NOMO-1 treated with dmso at 0.1 percent for 144 hours (cell line): Measurements from ENCODE around the gene DOHH.
"Not testable (repeated sequence)": the region's sequence is repeated elsewhere in the genome, so short reads cannot be mapped to it uniquely, and the experiment has no call there.

Experiments
- DNase-seq: peaks from one replicate; lab custom pipeline; 2025; ENCODE audit not compliant: unreplicated experiment; lab: John Stamatoyannopoulos, UW

DOHH gene

DNA sequence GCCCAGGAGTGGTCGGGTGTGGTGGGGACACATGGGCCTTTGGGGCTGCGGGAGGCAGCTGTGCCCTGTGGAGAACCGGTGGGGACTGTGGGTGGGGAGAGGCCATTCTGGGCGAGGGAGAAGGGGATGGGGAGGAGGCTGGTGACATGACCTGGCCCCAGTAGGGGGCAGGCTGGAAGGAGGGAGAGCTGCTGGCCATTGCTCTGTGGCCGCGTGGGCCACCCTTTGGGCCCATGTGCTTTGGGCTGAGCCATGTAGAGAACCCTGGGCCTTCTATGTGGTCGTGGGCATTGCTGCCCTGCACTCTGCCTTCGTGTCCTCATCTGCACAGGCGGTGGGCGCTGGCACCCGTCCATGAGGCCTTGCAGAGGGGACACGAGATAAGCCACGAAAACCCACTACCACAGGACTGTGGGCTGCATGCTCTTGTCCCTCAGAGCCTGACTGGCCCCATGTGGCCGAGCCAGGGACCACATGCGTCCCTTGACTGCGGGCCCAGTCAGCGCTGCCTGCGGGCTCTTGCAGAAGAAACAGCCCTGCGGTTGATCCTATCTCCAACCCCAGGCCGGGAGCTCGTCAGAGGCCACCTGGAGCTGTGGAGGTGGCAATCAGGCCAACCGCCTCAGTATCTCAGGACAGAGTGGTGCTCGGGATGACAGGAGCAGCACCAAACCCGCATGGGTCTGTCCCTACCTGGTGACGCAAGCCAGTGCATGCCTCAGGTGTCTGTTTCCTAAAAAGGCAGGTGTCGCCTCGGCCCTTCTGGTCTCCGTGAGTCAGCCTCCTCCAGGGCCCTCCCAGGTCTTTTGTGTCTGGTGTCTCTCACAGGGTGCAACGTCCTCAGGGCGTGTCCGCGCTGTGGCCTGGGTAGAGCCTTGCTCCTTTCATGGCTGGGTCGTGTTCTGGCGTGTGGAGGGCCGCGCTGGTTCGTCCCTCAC, 20.0 kb upstream of the DOHH start:
- DNase-seq, result no peak

DNA sequence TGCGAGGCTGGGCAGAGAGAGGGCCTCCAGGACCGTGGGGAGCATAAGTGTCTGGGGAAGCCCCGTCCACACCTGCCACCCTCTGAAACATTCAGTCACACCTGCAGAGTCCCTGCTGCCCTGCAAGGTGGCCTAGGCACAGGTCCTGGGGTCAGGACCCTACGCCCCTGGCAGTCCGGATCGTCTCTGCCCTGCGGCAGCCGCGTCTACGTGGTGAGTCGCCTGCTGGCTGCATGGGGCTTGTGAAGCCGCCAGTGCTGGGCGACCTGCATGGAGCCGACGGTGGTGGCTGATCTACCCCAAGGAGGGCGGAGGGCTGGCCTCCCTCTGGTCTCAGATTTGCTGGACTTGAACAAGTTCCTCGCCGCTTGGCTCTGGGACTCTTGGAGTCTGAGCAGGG, 18.7 kb upstream of the DOHH start:
- DNase-seq, result no peak

DNA sequence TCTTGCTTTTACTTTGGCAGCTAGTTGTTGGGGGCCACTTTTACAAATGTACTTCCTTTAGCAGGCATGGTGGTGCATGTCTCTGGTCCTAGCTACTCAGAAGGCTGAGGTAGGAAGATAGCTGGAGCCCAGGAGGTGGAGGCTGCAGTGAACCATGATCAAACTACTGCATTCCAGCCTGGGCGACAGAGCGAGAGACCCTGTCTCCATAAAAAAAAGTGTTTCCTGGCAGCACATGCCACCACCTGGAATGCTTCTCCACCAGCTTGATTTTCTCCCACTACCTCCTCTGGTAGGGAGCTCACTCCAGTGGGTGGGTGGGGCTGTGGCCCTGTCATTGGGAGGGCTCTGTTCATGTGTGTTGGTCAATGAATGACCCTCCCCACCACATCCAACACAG, 18.2 kb upstream of the DOHH start:
- no peak for DNase-seq

DNA sequence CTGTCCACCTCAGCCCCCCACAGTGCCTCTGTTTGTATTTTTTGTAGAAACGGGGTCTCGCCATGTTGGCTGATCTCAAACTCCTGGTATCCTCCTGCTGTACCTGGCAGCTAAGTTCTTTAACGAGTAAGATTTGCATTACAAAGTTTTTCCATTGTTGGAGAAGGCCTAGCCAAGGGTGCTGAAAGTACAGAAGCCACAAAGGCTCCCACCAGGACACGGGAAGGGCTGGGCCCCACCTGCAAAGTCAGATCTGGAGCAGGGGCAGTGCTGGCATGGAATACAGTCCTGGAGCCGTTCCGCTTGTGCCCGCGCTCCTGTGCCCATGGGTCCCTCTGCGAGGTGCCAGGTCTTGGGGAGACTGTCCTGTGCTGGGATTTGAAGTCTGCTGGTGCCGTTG, 17.8 kb upstream of the DOHH start:
- no peak for DNase-seq

DNA sequence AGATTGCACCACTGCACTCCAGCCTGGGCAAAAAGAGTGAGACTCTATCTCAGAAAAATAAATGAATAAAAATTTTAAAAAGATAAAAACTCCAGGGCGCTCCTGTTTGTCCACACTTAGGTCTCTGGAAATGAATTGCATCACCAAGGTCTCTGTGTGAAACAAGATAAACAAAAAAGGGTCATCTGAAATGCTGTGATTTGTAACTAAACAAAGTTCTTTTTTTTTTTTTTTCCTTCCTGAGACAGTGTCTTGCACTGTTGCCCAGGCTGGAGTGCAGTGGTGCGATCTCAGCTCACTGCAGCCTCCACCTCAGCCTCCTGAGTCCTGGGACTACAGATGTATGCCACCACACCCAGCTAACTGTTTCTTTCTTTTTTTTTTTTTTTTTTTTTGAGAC, 17.2 kb upstream of the DOHH start:
- no peak for DNase-seq

DNA sequence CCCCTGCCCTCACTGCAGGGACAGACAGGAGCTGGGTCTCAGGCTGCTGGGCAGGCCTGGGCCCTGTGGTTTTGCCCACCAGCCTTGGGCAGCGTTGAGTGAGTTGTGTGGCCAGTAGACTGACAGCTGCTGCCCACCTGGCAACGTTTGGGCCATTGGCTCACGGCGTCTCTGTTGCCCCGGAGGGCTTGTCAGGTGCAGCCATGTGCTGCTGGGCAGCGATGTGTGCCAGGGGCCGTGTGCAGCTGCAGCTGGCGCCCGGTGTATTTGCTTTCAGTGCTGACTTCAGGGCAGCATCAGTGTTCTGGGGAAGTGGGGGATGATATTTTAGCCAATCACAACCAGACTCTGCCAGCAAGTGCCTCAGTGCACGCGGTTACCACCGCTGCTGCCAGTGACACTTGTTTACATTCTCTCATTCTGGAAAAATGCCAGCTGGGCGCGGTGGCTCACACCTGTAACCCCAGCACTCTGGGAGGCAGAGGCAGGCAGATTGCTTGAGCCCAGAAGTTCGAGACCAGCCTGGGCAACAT, 16.3 kb upstream of the DOHH start:
- DNase-seq, result no peak

DNA sequence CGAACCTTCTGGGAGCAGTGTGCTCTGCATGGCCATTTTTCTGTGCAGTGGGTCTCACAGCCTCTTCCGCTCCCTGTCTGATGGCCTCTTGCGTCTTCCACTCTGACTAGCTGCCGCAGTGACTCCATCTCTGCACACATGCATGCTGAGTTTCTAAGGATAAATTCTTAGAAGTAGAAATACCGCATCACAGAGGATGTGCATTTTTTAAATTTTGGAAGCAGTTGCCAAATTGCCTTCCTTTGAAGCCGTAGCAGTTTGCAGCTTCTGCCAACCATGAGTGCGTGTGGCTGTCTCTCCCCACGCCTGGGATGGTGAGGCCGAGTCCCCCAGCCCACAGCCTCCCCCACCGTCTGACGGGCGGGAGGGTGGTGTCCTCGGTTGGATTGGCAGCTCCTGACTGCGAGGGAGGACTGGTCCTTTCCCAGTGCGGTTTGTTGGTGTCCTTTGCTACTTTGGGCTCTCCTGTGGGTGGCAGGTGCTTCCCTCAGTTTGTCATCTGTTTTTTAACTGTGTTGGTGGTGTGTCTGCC, 15.5 kb upstream of the DOHH start:
- no peak for DNase-seq

DNA sequence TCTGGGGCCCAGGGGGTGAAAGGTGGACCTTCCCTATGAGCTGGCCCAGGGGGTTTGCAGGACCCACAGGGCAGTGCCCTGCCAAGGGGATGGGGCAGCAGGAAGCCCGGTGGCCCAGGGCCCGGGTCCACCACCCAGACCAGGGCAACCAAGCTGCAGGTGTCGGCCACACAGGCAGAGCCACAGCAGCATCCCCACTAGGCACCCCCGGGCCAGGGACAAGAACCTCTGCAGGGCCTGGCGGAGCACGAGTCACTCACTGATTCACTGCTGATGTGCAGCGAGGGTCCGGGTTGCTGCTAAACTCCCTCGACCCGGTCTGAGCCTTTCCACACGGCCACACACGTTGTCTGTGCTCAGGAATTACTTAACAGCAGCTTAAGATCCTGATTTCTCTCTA, 14.5 kb upstream of the DOHH start:
- no peak for DNase-seq

DNA sequence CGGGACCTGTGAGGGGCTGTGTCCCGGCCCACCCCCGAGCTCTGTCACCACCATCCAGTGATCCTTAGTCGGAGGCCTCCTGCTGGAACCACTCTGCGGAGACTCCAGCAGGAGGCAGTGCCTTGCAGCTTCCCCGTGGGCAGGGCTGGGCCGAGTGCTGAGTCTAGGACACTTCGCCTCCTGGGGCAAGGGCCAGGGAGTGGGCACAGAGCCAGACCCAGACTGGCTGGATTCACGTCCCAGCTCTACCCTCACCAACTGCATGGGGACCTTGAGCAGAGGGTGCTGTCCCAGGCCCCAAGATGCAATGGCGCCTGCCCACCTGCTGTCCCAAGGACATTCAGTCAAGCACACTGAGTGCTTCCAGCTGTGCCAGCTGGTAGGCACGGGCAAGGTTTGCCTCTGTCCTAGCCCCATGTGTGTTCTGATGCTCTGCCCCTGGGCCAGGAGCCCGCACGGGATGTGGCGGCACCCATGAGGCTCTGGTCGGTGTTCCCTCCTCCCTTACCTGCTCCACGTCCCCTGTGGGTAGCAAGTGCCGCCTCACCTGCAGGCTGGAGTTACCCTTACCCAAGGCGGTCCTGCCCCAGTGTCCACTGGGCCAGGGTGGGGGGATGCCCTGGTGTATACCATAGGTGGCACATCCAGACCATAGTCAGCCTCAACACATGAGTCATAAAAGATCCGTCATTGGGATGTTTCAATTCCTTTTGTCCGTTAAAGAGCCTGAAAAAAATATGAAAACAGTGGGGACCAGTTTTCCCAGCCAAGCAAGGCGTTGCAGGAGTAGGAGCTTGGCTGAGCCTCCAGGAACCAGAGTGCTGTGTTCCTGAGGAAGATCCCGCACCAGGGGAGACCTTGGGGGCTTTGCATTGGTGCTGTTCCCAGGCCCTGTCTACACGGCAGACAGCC, 13.0 kb upstream of the DOHH start:
- DNase-seq, result no peak

DNA sequence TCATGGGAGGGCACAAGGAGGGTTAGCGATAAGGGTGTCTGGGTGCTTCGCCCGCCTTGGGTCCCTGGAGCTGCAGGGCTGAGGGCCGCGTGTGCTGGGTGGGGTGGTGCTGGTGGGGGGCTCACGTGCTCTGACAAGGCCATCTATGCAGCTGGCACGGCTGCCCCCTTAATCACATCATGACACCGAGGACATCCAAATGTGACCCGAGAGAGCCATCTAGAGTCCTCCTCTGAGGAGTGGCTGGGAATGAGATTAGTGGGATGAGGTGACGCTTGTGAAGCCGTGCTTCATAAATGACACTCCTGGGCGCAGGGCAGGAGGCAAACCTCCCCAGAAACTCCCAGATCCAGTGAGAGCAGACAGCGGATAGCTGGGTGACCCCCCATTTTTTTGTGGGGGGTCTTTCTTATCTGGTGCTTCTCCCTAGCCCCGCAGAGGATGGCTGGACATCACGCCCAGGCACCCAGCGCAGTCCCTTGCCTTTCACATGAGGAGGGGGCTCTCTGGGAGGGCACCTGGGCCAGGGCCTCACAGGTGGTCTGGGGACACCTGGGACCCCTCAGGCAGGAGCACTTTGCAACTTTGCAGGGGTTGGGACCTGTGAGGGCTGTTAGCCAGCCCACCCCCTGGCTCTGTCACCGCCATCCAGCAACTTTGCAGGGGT, 12.2 kb upstream of the DOHH start:
- no peak for DNase-seq

DNA sequence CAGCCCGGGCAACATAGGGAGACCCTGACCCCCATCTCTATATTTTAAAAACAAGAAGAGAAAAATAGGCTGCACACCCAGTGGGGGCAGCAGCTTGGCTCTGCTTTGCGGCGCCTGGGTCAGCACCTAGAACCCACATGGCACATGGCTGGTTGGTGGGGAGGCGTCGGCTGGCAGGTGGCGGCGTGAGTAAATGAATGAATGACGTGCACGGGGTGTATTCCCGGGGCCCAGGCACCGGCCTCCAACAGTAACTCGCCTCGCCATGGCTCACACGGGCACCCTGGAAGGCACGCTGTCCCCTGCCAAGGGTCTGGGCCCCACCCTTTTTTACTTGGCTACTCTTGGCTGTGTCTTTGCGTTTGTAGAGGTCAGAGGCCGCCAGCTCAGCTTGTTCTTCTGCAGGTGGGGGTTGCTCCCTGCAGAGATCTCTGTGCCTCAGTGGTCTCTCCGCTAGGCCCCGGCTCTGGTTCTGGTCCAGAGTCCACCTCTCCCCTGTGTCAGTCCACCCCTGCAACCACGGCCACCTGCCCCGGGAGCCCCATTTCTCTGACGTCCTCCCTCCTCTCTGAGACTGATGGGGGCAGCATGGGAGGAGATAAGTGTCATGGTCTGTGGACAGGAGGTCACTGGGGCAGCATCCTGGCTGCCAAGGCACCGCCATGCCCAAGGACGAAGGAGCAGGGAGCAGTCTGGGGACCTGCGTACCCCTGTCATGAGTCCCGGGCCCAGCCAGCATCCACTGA, 11.2 kb upstream of the DOHH start:
- no peak for DNase-seq

DNA sequence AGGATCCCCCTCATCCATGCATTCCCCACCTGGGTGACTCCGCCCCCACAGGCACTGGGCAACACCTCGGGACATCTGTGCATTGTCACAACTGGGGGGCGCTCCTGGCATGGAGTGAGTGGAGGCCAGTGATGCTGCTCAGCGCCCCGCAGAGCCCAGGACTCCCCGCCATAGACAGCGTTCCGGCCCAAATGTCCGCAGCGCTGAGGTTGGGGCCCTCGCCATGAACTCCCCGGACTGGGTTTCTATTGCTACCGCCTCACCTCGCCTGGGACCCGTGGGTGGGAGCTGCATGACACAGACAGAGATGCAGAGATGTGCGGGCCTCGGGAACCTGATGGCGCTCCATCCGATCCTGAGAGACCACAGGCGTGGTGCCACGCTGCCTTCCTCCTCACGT, 10.3 kb upstream of the DOHH start:
- DNase-seq, result no peak

DNA sequence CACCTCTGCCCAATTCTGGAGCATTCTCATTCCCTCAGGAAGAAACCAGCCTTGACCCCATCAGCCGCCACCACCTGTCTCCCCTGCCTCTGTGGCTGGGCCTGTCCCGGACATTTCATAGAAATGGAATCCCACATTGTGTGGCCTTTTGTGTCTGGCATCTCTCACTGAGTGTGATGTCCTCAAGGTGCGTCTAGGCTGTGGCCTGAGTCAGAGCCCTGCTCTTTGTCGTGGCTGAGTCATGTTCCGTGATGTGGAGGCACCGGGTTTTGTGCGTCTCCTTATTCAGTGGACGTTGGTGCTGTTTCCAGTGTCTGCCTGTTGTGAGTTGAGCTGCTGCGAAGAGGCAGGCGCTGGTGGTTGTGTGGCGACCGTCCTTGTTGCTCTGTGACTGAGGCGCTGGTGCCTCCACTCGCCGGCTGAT, 9.1 kb upstream of the DOHH start:
- no peak for DNase-seq

DNA sequence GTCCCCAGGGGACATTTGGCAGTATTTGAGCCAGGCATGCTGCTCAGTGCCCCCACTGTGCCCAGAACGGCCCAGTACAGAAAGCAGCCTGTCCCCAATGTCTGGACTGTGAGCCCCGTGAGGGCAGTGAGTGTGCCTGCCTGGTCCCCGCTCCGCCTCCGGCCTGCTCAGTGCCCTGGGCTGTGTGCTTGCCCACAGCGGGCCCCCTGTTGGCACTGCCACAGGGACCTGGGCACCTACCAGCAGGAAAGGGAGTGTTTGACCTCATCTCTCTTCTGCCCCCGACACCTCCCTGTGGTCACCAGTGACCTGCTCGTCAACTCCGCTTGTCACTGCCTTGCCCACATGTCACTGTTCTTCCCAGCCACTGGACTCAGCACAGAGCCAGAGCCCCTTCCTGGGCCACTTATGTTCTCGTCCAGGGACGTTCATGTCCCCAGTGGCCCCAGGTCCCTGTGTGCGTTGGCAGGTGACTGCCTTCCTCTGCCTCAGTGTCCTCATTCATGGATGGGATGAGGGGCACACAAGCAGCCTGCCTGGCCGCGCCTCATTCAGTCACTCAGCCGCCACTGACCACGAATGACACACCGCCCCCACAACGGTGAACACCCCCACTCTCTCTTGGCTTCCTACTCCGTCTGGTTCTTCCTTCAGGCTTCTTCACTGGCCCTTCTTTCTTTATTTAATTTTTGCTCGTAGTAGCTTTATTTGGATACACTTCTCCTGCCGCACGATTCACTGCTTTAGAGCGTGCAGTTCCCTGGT, 8.5 kb upstream of the DOHH start:
- no peak for DNase-seq

DNA sequence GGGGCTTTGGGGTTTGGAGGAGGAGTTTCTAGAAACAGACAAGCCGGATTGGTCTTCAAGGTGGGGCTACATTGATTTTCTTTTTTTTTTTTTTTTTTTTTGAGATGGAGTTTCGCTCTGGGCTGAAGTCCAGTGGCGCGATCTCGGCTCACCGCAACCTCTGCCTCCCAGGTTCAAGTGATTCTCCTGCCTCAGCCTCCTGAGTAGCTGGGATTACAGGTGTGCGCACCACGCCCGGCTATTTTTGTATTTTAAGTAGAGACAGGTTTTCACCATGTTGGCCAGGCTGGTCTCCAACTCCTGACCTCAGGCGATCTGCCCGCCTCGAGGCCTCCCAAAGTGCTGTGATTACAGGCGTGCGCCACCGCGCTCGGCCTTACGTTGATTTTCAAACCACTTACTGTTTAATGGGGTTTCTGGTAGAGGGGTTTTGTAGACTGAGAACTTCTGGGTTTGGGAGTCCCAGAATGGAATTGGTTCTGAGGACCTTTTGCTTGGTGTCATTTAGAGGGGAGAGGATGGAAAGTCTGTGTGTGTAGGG, 7.7 kb upstream of the DOHH start:
- DNase-seq, result not testable (repeated sequence)

DNA sequence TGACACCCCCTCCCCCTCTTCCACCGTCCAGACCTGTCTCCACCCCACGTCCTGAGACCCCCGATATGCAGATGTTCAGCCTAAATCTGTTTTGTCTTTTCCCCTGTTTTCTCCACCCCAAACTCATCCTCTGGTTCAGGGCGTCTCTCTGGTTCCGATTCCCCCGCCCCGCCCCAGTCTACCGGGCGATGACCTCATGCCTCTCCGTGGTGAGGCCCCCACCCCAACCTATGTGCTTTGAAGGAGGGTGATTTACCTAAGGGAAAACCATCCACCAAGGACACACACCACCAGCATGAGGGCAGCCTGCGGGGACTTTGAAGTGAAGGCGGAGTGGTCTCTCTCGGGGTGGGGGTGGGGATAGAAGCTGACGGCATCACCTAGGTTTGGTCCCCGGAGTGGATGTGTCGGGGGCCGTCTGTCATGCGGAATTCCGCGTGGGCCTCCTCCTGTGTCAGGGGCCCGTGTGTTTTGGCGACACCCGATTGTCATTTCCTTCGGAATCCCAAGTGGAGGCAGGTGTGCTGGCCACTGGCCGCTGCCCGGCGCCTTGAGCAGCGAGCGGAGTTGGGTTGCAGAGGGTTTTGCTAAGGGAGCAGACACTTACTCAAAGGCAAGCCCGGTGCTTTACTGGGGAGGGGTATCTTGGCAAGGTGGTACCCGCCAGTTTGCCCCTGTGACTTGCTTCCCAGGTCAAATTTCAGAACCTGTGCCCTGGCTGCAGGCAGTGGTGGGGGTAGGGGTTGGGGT, 7.1 kb upstream of the DOHH start:
- DNase-seq, result no peak

DNA sequence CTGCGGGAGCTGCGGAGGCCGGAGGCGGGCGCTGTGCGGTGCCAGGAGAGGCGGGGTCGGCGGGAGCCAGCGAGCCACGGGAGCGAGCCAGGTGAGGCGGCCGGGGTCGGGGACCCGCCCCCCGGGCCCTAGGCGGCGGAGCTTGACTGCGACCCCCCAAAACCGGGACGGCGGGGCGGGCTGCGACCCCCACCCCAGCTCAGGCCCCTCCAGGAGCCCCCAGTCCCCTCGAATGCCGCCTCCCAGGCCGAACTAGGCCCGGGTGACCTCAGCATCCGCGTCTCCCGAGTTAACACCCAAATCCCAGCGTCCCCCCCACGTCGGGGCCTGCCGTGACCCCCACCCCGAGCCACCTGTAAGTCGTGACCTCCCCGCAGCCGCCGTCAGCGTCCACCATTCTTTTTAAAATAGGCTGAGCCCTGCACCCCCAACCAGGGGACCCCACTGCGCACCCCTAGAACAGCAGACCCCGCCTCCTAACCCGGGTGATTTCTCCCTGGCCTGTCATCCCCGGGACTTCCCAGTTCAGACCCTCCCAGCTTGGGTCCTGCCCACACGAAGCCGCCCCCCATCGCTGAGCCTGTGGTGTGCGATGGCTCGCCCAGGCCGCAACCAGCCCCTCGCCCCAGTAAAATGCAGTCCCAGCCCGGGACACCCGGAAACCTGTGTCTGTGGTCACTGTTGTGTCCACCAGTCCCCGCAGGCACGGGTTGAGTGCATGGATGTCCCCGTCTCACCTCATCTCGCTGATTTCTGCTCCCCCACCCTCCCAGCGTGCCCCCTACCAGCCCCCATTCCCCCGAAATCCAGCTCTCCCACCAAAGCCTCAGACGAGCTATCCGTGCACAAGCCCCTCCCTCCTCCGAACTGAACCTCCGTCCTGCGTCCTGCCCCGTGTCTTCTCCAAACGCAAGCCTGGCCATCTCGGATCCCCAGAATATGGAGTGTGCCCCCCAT, 6.2 kb upstream of the DOHH start:
- peak; percentile 7 for DNase-seq
